Fibroblast of pulmonary artery (primary cell): Measurements from ENCODE around the gene ELF3.

Source experiments
- DNase-seq: peaks from one replicate; pipeline ENCODE4 v3.0.0-alpha.2; 2010; ENCODE audit warnings: low read depth
- H3K4me3 ChIP-seq: replicated peaks from 2 replicates; pipeline ENCODE4 v1.5.1; 2011; ENCODE audit warnings: low read depth, mild to moderate bottlenecking, control low read depth, low read length, moderate library complexity
- TF ChIP-seq, protein P1 (sequence below): IDR thresholded peaks from 2 replicates; pipeline ENCODE4 v1.5.1; 2011; ENCODE audit warnings: mild to moderate bottlenecking, control low read depth, low read length, inconsistent platforms; ENCODE audit errors: missing control alignments

Gene ELF3

DNA sequence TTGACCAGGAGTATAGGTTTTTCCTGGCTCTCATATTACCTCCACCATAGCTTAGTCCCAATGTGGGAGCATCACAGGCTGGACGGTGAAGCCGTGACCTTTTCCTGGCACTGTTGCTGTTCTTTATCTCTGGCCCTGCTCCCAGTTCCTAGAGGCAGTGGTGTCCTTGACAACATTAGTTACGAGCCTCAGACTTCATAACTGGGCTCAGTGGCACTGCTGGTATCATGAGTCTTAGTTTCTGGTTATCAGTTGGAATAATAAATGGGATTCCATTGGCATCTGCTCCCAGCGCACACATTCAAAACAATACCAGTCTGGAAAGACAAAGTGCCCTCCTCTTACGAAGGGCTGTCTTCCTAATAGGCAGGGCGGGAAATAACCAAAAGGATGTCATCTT lies 20.0 kb upstream of the ELF3 start:
- DNase-seq = no peak
- no peak overlapping the region for H3K4me3 ChIP-seq
- TF ChIP-seq, protein P1, sequence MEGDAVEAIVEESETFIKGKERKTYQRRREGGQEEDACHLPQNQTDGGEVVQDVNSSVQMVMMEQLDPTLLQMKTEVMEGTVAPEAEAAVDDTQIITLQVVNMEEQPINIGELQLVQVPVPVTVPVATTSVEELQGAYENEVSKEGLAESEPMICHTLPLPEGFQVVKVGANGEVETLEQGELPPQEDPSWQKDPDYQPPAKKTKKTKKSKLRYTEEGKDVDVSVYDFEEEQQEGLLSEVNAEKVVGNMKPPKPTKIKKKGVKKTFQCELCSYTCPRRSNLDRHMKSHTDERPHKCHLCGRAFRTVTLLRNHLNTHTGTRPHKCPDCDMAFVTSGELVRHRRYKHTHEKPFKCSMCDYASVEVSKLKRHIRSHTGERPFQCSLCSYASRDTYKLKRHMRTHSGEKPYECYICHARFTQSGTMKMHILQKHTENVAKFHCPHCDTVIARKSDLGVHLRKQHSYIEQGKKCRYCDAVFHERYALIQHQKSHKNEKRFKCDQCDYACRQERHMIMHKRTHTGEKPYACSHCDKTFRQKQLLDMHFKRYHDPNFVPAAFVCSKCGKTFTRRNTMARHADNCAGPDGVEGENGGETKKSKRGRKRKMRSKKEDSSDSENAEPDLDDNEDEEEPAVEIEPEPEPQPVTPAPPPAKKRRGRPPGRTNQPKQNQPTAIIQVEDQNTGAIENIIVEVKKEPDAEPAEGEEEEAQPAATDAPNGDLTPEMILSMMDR = no peak

DNA sequence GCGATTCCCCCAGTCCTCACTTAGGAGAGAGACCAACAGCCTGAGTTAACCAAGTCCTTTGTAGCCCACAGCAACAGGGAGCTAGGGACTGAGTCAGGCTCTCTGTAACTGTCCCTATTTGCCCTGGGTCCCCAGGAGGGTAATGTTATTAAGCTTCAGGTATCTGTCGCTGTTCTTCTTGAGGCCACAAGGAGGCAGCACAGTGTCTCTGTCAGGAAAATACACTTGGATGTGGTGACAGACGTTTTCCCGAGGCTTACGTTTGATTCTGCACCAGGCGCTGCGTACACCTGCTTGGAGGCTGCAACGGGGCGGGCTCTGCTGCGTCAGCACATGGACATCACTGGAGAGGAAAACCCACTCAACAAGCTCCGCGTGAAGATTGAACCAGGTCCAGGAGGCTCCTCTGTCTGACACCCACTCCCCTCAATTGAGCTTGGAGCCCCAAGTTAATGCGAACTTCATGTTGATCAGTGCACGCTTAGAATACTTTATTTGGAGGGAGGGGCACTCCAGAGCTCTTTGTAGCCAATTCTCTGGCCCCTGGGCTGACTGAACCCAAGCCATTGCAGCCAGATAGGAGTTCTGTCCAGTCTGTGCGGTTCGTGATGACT lies 10.7 kb upstream of the ELF3 start:
- TF ChIP-seq, protein P1 = peak; percentile 83
- DNase-seq = peak; percentile 63
- H3K4me3 ChIP-seq = no peak overlapping the region

DNA sequence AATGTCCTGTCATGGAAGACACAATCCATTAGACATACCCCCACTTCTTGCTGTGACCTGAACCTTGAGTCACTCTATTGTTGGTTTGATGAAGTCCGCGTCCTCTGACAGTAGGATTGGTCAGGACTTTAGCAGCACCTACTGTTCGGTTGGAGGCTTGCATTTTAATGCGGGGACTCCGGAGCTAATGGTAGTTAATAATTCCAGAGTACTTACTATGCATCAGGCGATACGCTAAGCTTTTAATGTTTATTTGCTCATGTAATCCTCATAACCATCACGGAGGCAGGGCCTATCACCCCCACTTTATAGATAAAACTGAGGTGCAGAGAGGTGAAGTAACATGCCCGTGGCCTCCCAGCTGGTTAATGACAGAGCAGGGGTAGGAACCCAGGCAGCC lies 7.9 kb upstream of the ELF3 start:
- DNase-seq = no peak
- TF ChIP-seq, protein P1 = no peak
- no peak overlapping the region for H3K4me3 ChIP-seq

DNA sequence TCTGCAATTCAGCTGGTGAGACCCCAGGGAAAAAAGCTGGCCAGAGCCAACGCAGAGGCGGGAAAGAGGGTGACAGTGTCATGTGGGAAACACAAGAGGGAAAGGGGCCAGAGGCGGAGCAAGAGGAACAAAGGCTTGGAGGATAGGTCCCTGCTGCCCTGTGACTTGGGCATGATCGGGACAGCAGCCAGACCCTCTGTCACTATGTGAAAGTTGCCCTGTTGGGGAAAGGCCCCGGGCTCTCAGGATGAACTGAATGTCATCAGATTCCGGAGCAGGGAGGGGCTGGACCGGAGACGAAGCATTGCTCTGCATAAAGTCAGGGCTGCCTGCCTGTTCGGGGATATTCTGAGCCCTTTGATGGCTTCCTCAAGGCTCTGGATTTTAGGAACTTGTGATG lies 5.7 kb upstream of the ELF3 start:
- no peak for DNase-seq
- no peak overlapping the region for H3K4me3 ChIP-seq
- TF ChIP-seq, protein P1 = no peak

DNA sequence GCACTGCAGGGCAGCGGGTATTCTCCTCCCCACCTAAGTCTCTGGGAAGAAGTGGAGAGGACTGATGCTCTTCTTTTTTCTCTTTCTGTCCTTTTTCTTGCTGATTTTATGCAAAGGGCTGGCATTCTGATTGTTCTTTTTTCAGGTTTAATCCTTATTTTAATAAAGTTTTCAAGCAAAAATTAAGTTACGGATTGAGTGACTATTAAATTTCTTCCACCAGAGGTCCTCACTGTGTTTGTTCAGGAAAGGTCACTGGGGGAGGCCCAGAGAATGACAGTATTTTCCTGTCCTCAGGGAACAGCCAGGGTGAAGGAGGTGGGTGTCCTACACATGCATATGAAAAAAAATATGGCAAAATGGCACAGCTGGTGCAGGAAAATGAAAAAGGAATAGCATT lies 4.4 kb upstream of the ELF3 start:
- TF ChIP-seq, protein P1 = peak; percentile 41
- DNase-seq = peak; percentile 39
- no peak overlapping the region for H3K4me3 ChIP-seq

DNA sequence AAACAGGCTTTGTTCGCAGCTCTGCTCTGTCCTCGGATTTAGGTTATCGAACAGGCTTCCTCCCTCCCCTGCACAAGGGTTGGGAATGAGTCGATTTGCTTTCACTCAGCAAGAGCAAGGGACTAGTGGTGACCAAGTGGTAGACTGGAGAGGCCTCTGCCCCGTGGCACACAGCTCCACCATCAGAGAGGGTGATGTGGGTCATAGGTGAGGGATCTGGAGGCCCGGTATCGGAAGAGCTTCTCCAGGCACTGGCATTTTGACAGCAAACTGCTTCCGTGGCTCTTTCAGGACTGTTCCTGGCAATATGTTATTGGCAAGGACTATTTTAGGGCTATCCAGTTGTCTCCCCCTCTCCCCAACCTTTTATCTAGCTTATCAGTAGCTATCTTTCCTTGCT lies 3.1 kb upstream of the ELF3 start:
- no peak overlapping the region for H3K4me3 ChIP-seq
- DNase-seq = no peak
- TF ChIP-seq, protein P1 = no peak

DNA sequence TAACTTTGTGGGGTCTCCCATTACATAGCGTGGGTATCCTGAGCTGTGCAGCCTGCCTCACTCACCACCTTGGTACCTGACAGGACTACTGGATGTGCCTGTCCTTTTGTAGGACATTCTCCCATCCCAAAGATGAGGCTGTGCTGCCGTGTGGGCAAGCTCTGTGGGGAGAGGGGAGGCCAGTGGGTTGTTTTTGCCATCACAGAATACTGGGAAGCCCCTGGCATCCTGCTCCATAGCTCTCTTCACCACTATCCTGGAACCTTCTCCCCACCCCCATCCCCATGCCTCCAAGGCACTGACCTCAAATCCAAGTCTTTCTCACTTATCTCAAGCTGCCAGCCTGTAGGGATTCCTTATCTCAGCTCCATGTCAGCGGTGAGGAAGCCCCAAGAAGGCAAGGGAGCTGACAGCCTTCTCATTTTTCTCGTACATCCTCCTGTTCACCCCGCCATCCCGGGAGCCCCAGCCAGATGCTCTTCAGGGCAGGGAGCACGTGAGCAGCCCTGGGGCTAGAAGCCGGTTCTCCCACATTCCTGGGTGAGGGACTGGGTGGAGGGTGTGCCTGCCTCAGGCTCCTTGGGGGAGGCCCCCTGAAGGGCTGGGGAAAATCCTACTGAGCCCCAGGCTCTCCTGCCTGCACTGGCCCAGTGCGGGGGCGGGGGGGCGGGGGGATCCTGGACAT lies 2.4 kb upstream of the ELF3 start:
- DNase-seq = no peak
- no peak overlapping the region for H3K4me3 ChIP-seq
- TF ChIP-seq, protein P1 = no peak
